HepG2 (cell line): Measurements from ENCODE around the gene BCL2L2. TPM values are rescaled to one million over a fixed set of nuclear protein-coding genes. Genes with fewer than 3 reads are reported as not detected.

Experiments used
- ERF ChIP-seq: IDR thresholded peaks from 2 replicates; pipeline ENCODE4 v1.6.1; 2018; ENCODE audit warnings: missing biosample characterization, missing genetic modification reagents
- FOXJ3 ChIP-seq: sonication (generic); formaldehyde crosslinking; IDR thresholded peaks from 2 replicates; pipeline ENCODE4 v1.4.0; 2020; ENCODE audit warnings: missing genetic modification reagents, mild to moderate bottlenecking, borderline replicate concordance
- KLF16 ChIP-seq, 2 experiments: sonication (generic) in 1 of 2; formaldehyde crosslinking in 1 of 2; IDR thresholded peaks; 2 replicates each; pipeline versions ENCODE4 v1.6.1 to v1.8.0; 2016 to 2023; ENCODE audit warnings: missing genetic modification reagents in 2 of 2, missing compliant biosample characterization in 1 of 2
- MYC ChIP-seq: sonication (generic); formaldehyde crosslinking; IDR thresholded peaks from 2 replicates; pipeline ENCODE4 v1.9.0; 2021; ENCODE audit warnings: missing genetic modification reagents, borderline replicate concordance
- NFATC3 ChIP-seq: sonication (generic); formaldehyde crosslinking; IDR thresholded peaks from 2 replicates; pipeline ENCODE4 v1.5.1; 2020; ENCODE audit warnings: mild to moderate bottlenecking, missing genetic modification reagents
- PBX3 ChIP-seq: sonication (generic); formaldehyde crosslinking; IDR thresholded peaks from 2 replicates; pipeline ENCODE4 v1.8.1; 2023; ENCODE audit warnings: missing genetic modification reagents, inconsistent platforms, borderline replicate concordance
- REST ChIP-seq, 2 experiments: IDR thresholded peaks; 2 replicates each; pipeline ENCODE4 v1.6.1; 2011 to 2012; ENCODE audit warnings: low read length in 2 of 2, borderline replicate concordance in 1 of 2, low read depth in 1 of 2, mild to moderate bottlenecking in 1 of 2, moderate library complexity in 1 of 2
- RFXAP ChIP-seq: sonication (generic); formaldehyde crosslinking; IDR thresholded peaks from 2 replicates; pipeline ENCODE4 v1.4.0; 2020; ENCODE audit warnings: missing genetic modification reagents, borderline replicate concordance
- SP1 ChIP-seq, 2 experiments: fragments of 450-650 bp in 1 of 2; sonication (generic) in 1 of 2; formaldehyde crosslinking in 1 of 2; IDR thresholded peaks; 2 replicates each; pipeline versions ENCODE4 v1.4.0 to v1.6.1; 2016 to 2020; ENCODE audit warnings: missing genetic modification reagents in 1 of 2
- ZBTB44 ChIP-seq: sonication (generic); formaldehyde crosslinking; IDR thresholded peaks from 2 replicates; pipeline ENCODE4 v1.4.0; 2020; ENCODE audit warnings: missing genetic modification reagents
- ZBTB46 ChIP-seq: sonication (generic); formaldehyde crosslinking; IDR thresholded peaks from 2 replicates; pipeline ENCODE4 v1.4.0; 2020; ENCODE audit warnings: mild to moderate bottlenecking, missing genetic modification reagents, borderline replicate concordance
- ZMYM4 ChIP-seq: sonication (generic); formaldehyde crosslinking; IDR thresholded peaks from 2 replicates; pipeline ENCODE4 v1.8.1; 2023; ENCODE audit warnings: mild to moderate bottlenecking, missing genetic modification reagents
- ZNF512B ChIP-seq: sonication (generic); formaldehyde crosslinking; IDR thresholded peaks from 2 replicates; pipeline ENCODE4 v1.5.1; 2020; ENCODE audit warnings: missing genetic modification reagents, mild to moderate bottlenecking, borderline replicate concordance
- ZNF564 ChIP-seq: sonication (generic); formaldehyde crosslinking; IDR thresholded peaks from 2 replicates; pipeline ENCODE4 v1.8.1; 2023; ENCODE audit warnings: mild to moderate bottlenecking, missing genetic modification reagents
- ZNF674 ChIP-seq: sonication (generic); formaldehyde crosslinking; IDR thresholded peaks from 2 replicates; pipeline ENCODE4 v1.5.0; 2020; ENCODE audit warnings: low read depth, mild to moderate bottlenecking, missing genetic modification reagents
- ZNF773 ChIP-seq: sonication (generic); formaldehyde crosslinking; IDR thresholded peaks from 2 replicates; pipeline ENCODE4 v1.4.0; 2020; ENCODE audit warnings: missing genetic modification reagents, borderline replicate concordance
- polyA plus RNA-seq, 8 experiments: library from polyadenylated mRNA; depleted of rRNA in 3 of 8; stranded (reverse) in 7 of 8; unstranded in 1 of 8; fragments of >200 nt; fragmentation: Illumina TruSeq in 4 of 8; extraction: Trizol in 4 of 8; gene quantifications; 2 replicates each; pipeline versions ENCODE4 v1.2.1 to v1.2.3, GENCODE V29; 2011 to 2016; ENCODE audit warnings: low read depth in 4 of 8, missing spikeins in 1 of 8, mixed read lengths in 1 of 8; ENCODE audit not compliant: insufficient read depth in 1 of 8
- total RNA-seq, 5 experiments: library from RNA; depleted of rRNA; stranded (reverse); fragments of >200 nt; fragmentation: Illumina TruSeq; extraction: Trizol; gene quantifications; 2 replicates each; pipeline ENCODE4 v1.2.3, GENCODE V29; 2016; ENCODE audit warnings: low read depth in 1 of 5

The BCL2L2 gene
- total and polyA plus RNA-seq, 2 of the 13 experiments (the other 11 are each of a cell fraction or from before 2014, with no cell fraction given) = 28.1 to 49.8 TPM

GRCh38 chr14:23319746-23320583 lies 13.3 kb downstream of the BCL2L2 start (continued):
- TF ChIP-seq ZNF512B (CRISPR knock-in tag) (peak; percentile 90; the same call in 1 of the 2 replicates), KLF16 (CRISPR knock-in tag; IDR thresholded peaks at IDR 0.05) (no peak), ZNF564 (CRISPR knock-in tag) (0 out of 2 replicates have a peak, but pooled peaks have one; percentile 13), PBX3 (CRISPR knock-in tag) (no peak), REST (IDR thresholded peaks at IDR 0.05; ENCODE audit: borderline replicate concordance in 1 of 2, low read depth in 1 of 2, low read length in 2 of 2) (no peak), ZNF773 (no peak), SP1 (IDR thresholded peaks at IDR 0.05) (no peak), SP1 (CRISPR knock-in tag; IDR thresholded peaks at IDR 0.05) (0 out of 2 replicates have a peak, but pooled peaks have one; percentile 27), FOXJ3 (CRISPR knock-in tag) (no peak), ZMYM4 (CRISPR knock-in tag) (no peak), ZBTB46 (CRISPR knock-in tag) (no peak), NFATC3 (CRISPR knock-in tag) (no peak), RFXAP (CRISPR knock-in tag) (no peak), ZNF674 (CRISPR knock-in tag) (no peak), ERF (no peak; the same call in 1 of the 2 replicates), ZBTB44 (CRISPR knock-in tag) (no peak), MYC (no peak)
